ENCODE measurements around the gene SNCB. TPM values are rescaled to one million over a fixed set of nuclear protein-coding genes. Genes with fewer than 3 reads are reported as not detected.

The SNCB gene
- total RNA-seq, 1 donor from 2014 or later, result not detected

- no peak overlapping the region for H3K27ac ChIP-seq
- peaks cover 18% of the 10 kb centered on the region for H3K4me1 Mint-ChIP-seq
- no peak overlapping the region for H3K4me3 ChIP-seq
- H3K4me2 ChIP-seq, result no peak overlapping the region
- H3K79me2 ChIP-seq (ENCODE audit: low read depth), result peaks cover 30% of the 10 kb centered on the region
- H3K27me3 ChIP-seq, result no peaks in the 10 kb centered on the region
- H4K20me1 ChIP-seq (ENCODE audit: low read depth), result peaks cover 24% of the 10 kb centered on the region
- H3K9ac ChIP-seq, result no peak overlapping the region
- no peaks in the 10 kb centered on the region for H3K36me3 ChIP-seq
- H3K9me3 ChIP-seq (ENCODE audit: low read depth), result no peaks in the 10 kb centered on the region
- H3F3A ChIP-seq (ENCODE audit: low read depth), result no peaks in the 10 kb centered on the region
- no peaks in the 10 kb centered on the region for H3K9me3 Mint-ChIP-seq
- peak; percentile 50 for DNase-seq (ENCODE audit: low spot score)
- H3K27ac Mint-ChIP-seq, result no peak overlapping the region
- no peak overlapping the region for H3K4me3 Mint-ChIP-seq
- H3K36me3 Mint-ChIP-seq, result peaks cover 5% of the 10 kb centered on the region
- peaks cover 13% of the 10 kb centered on the region for H3K27me3 Mint-ChIP-seq (ENCODE audit: insufficient read depth, low read depth)
- TF ChIP-seq EZH2phosphoT487 (IDR thresholded peaks at IDR 0.05), result no peak
- TF ChIP-seq EZH2 (IDR thresholded peaks at IDR 0.05), result no peak
- TF ChIP-seq, protein P1, sequence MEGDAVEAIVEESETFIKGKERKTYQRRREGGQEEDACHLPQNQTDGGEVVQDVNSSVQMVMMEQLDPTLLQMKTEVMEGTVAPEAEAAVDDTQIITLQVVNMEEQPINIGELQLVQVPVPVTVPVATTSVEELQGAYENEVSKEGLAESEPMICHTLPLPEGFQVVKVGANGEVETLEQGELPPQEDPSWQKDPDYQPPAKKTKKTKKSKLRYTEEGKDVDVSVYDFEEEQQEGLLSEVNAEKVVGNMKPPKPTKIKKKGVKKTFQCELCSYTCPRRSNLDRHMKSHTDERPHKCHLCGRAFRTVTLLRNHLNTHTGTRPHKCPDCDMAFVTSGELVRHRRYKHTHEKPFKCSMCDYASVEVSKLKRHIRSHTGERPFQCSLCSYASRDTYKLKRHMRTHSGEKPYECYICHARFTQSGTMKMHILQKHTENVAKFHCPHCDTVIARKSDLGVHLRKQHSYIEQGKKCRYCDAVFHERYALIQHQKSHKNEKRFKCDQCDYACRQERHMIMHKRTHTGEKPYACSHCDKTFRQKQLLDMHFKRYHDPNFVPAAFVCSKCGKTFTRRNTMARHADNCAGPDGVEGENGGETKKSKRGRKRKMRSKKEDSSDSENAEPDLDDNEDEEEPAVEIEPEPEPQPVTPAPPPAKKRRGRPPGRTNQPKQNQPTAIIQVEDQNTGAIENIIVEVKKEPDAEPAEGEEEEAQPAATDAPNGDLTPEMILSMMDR (IDR thresholded peaks at IDR 0.05), result no peak
- peaks cover 10% of the 10 kb centered on the region for H3K4me1 ChIP-seq
- no peak overlapping the region for H2AFZ ChIP-seq (replicated peaks)
These were observed 21.8 kb upstream of the SNCB start for GRCh38 chr5:176652136-176652535.

- Mint-ChIP-seq H3K4me1 (peaks cover 22% of the 10 kb centered on the region), H3K27me3 (ENCODE audit: insufficient read depth, low read depth) (peaks cover 13% of the 10 kb centered on the region), H3K27ac (no peak overlapping the region), H3K36me3 (peaks cover 5% of the 10 kb centered on the region), H3K4me3 (no peak overlapping the region), H3K9me3 (no peaks in the 10 kb centered on the region)
- Histone ChIP-seq H3F3A (ENCODE audit: low read depth) (peaks cover 4% of the 10 kb centered on the region), H3K36me3 (no peaks in the 10 kb centered on the region), H4K20me1 (ENCODE audit: low read depth) (peaks cover 24% of the 10 kb centered on the region), H3K27ac (no peak overlapping the region), H3K9ac (no peak overlapping the region), H3K79me2 (ENCODE audit: low read depth) (peaks cover 30% of the 10 kb centered on the region), H3K27me3 (no peaks in the 10 kb centered on the region), H2AFZ (replicated peaks) (no peak overlapping the region), H3K4me2 (no peak overlapping the region), H3K4me3 (no peak overlapping the region), H3K9me3 (ENCODE audit: low read depth) (no peaks in the 10 kb centered on the region), H3K4me1 (peaks cover 14% of the 10 kb centered on the region)
- DNase-seq (ENCODE audit: low spot score), result no peak
- TF ChIP-seq EZH2 (IDR thresholded peaks at IDR 0.05) (no peak), EZH2phosphoT487 (IDR thresholded peaks at IDR 0.05) (no peak)
- TF ChIP-seq, protein P1 (IDR thresholded peaks at IDR 0.05), result no peak
These were observed 21.2 kb upstream of the SNCB start for GRCh38 chr5:176651472-176651980.

GRCh38 chr5:176650354-176650884, 20.1 kb upstream of the SNCB start:
- Mint-ChIP-seq H3K27ac (no peak overlapping the region), H3K9me3 (no peaks in the 10 kb centered on the region), H3K4me3 (no peak overlapping the region), H3K27me3 (ENCODE audit: insufficient read depth, low read depth) (peaks cover 15% of the 10 kb centered on the region), H3K36me3 (peaks cover 5% of the 10 kb centered on the region), H3K4me1 (peaks cover 28% of the 10 kb centered on the region)
- Histone ChIP-seq H3K4me1 (peaks cover 15% of the 10 kb centered on the region), H2AFZ (replicated peaks) (no peak overlapping the region), H3K27me3 (no peaks in the 10 kb centered on the region), H3K9me3 (ENCODE audit: low read depth) (no peaks in the 10 kb centered on the region), H3K4me3 (no peak overlapping the region), H3K36me3 (no peaks in the 10 kb centered on the region), H3F3A (ENCODE audit: low read depth) (peaks cover 5% of the 10 kb centered on the region), H3K79me2 (ENCODE audit: low read depth) (peaks cover 30% of the 10 kb centered on the region), H3K4me2 (no peak overlapping the region), H4K20me1 (ENCODE audit: low read depth) (peaks cover 24% of the 10 kb centered on the region), H3K9ac (no peak overlapping the region), H3K27ac (no peak overlapping the region)
- DNase-seq (ENCODE audit: low spot score), result peak; percentile 57
- TF ChIP-seq, protein P1 (IDR thresholded peaks at IDR 0.05), result no peak
- TF ChIP-seq EZH2phosphoT487 (IDR thresholded peaks at IDR 0.05), result no peak
- TF ChIP-seq EZH2 (IDR thresholded peaks at IDR 0.05), result no peak
